DND-41 (cell line): Measurements from ENCODE around the gene SULF2.

Experiments used
- EZH2 ChIP-seq: IDR thresholded peaks from 3 replicates; pipeline ENCODE4 v1.6.1; 2012; ENCODE audit warnings: borderline replicate concordance, low read depth, mild to moderate bottlenecking, moderate library complexity, low read length, inconsistent platforms; ENCODE audit not compliant: severe bottlenecking
- TF ChIP-seq, protein P1 (sequence below): IDR thresholded peaks from 2 replicates; pipeline ENCODE4 v1.5.1; 2012; ENCODE audit warnings: borderline replicate concordance, low read length, moderate library complexity, mild to moderate bottlenecking; ENCODE audit not compliant: poor library complexity, severe bottlenecking; ENCODE audit errors: extremely low read depth

- TF ChIP-seq, protein P1, sequence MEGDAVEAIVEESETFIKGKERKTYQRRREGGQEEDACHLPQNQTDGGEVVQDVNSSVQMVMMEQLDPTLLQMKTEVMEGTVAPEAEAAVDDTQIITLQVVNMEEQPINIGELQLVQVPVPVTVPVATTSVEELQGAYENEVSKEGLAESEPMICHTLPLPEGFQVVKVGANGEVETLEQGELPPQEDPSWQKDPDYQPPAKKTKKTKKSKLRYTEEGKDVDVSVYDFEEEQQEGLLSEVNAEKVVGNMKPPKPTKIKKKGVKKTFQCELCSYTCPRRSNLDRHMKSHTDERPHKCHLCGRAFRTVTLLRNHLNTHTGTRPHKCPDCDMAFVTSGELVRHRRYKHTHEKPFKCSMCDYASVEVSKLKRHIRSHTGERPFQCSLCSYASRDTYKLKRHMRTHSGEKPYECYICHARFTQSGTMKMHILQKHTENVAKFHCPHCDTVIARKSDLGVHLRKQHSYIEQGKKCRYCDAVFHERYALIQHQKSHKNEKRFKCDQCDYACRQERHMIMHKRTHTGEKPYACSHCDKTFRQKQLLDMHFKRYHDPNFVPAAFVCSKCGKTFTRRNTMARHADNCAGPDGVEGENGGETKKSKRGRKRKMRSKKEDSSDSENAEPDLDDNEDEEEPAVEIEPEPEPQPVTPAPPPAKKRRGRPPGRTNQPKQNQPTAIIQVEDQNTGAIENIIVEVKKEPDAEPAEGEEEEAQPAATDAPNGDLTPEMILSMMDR: no peak
- TF ChIP-seq EZH2: no peak
These were observed 119.0 kb downstream of the SULF2 start for GRCh38 chr20:47666304-47666703.
